Stimulated activated CD8-positive, alpha-beta memory T cell treated with anti-CD3 and anti-CD28 coated beads, Interleukin-7, amount 100 ng/mL, for 24 hours (primary cell): ENCODE measurements around the gene SLC22A23.

Source experiments
- DNase-seq: peaks from one replicate; pipeline ENCODE4 v3.0.0-alpha.2; 2020; ENCODE audit warnings: low read depth

The SLC22A23 gene

GRCh38 chr6:3296078-3296477 lies 160.8 kb downstream of the SLC22A23 start:
- DNase-seq, result no peak

GRCh38 chr6:3294921-3295871 lies 161.7 kb downstream of the SLC22A23 start:
- no peak for DNase-seq

GRCh38 chr6:3294396-3294795 lies 162.5 kb downstream of the SLC22A23 start:
- DNase-seq, result no peak

GRCh38 chr6:3293271-3294155 lies 163.3 kb downstream of the SLC22A23 start:
- no peak for DNase-seq

- no peak for DNase-seq
Observed at GRCh38 chr6:3292431-3293197, 164.2 kb downstream of the SLC22A23 start.

- no peak for DNase-seq
Observed at GRCh38 chr6:3291987-3292386, 164.9 kb downstream of the SLC22A23 start.

- no peak for DNase-seq
Observed at GRCh38 chr6:3291346-3291745, 165.5 kb downstream of the SLC22A23 start.

GRCh38 chr6:3290931-3291211 lies 166.0 kb downstream of the SLC22A23 start:
- no peak for DNase-seq

- no peak for DNase-seq
Observed at GRCh38 chr6:3290149-3290930, 166.5 kb downstream of the SLC22A23 start.

GRCh38 chr6:3289664-3290055 lies 167.2 kb downstream of the SLC22A23 start:
- no peak for DNase-seq

GRCh38 chr6:3288711-3289663 lies 167.9 kb downstream of the SLC22A23 start:
- DNase-seq, result no peak

- no peak for DNase-seq
Observed at GRCh38 chr6:3287976-3288707, 168.7 kb downstream of the SLC22A23 start.

- DNase-seq, result no peak
Observed at GRCh38 chr6:3287308-3287707, 169.5 kb downstream of the SLC22A23 start.

- no peak for DNase-seq
Observed at GRCh38 chr6:3286641-3287171, 170.1 kb downstream of the SLC22A23 start.

GRCh38 chr6:3285732-3286131 lies 171.1 kb downstream of the SLC22A23 start:
- DNase-seq, result no peak

GRCh38 chr6:3285049-3285639 lies 171.7 kb downstream of the SLC22A23 start:
- DNase-seq, result no peak

- DNase-seq, result no peak
Observed at GRCh38 chr6:3284436-3284876, 172.4 kb downstream of the SLC22A23 start.

- no peak for DNase-seq
Observed at GRCh38 chr6:3283641-3284435, 173.0 kb downstream of the SLC22A23 start.
